Measurements from ENCODE around the gene BANP.

DNA sequence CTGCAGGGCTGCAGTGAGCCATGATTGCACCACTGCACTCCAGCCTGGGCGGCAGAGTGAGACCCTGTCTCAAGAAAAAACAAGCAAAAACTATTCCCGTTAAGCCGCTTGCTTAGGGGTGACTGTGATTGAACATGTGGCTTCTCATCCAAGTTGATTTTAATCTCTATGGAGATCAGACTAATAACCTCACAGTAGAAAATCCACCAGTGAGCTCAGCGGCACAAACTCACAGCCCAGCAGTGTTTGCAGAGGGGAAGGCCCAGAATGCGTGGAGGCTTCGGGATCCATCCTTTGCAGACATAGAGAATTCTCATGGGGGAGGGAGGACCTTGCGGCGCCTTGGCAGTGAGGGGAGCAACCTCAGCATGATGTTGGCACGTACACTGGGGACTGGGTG lies 7.4 kb downstream of the BANP start:
- TF ChIP-seq, protein P1, sequence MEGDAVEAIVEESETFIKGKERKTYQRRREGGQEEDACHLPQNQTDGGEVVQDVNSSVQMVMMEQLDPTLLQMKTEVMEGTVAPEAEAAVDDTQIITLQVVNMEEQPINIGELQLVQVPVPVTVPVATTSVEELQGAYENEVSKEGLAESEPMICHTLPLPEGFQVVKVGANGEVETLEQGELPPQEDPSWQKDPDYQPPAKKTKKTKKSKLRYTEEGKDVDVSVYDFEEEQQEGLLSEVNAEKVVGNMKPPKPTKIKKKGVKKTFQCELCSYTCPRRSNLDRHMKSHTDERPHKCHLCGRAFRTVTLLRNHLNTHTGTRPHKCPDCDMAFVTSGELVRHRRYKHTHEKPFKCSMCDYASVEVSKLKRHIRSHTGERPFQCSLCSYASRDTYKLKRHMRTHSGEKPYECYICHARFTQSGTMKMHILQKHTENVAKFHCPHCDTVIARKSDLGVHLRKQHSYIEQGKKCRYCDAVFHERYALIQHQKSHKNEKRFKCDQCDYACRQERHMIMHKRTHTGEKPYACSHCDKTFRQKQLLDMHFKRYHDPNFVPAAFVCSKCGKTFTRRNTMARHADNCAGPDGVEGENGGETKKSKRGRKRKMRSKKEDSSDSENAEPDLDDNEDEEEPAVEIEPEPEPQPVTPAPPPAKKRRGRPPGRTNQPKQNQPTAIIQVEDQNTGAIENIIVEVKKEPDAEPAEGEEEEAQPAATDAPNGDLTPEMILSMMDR (conservative IDR thresholded peaks at IDR 0.05; ENCODE audit: low read depth, low read length) = no peak
- TF ChIP-seq EZH2 (IDR thresholded peaks at IDR 0.05; ENCODE audit: low read length, unreplicated experiment) (no peak), EZH2phosphoT487 (IDR thresholded peaks at IDR 0.05; ENCODE audit: borderline replicate concordance, low read length) (no peak)

Measured in PC-3 (cell line).